Measurements from ENCODE around the gene PTPRJ. TPM values are rescaled to one million over a fixed set of nuclear protein-coding genes. Genes with fewer than 3 reads are reported as not detected.

PTPRJ gene
- total RNA-seq, 1 experiment from 2014 or later, result 12.1 TPM

GRCh38 chr11:47955061-47955755, 25.2 kb upstream of the PTPRJ start:
- BruUV-seq (replicated peaks), result no TSS peak
- ChIA-PET CTCF (no interaction called here), POLR2A (ENCODE audit: low non-redundant PET) (no interaction called here)
- H3K27ac ChIP-seq (ENCODE audit: low read depth, low read length, poor library complexity, severe bottlenecking), result no peak overlapping the region
- intact Hi-C loops (cut with micrococcal nuclease; ENCODE audit: unreplicated experiment), result no loop called here
- H3K4me1 ChIP-seq (ENCODE audit: insufficient read depth, low read length, poor library complexity, severe bottlenecking), result peaks cover 7% of the 10 kb centered on the region
- TF ChIP-seq CTCF (conservative IDR thresholded peaks at IDR 0.05; ENCODE audit: low read depth, low read length) (no peak), EZH2 (IDR thresholded peaks at IDR 0.05; ENCODE audit: borderline replicate concordance, low read depth, low read length, poor library complexity, severe bottlenecking) (no peak)
- H3K27me3 ChIP-seq (replicated peaks; ENCODE audit: insufficient read depth, low read depth, low read length, poor library complexity), result no peaks in the 10 kb centered on the region
- no peaks in the 10 kb centered on the region for H3K36me3 ChIP-seq (ENCODE audit: insufficient read depth, low read length, poor library complexity, severe bottlenecking)
- H3K4me3 ChIP-seq (ENCODE audit: low read depth, low read length, poor library complexity, severe bottlenecking), result no peak overlapping the region
- no peak for DNase-seq (ENCODE audit: low spot score)
- H3K9me3 ChIP-seq (ENCODE audit: low read depth, low read length, poor library complexity, severe bottlenecking), result no peaks in the 10 kb centered on the region

- no peak for TF ChIP-seq CTCF (conservative IDR thresholded peaks at IDR 0.05; ENCODE audit: low read depth, low read length)
- TF ChIP-seq EZH2 (IDR thresholded peaks at IDR 0.05; ENCODE audit: borderline replicate concordance, low read depth, low read length, poor library complexity, severe bottlenecking), result no peak
- DNase-seq (ENCODE audit: low spot score), result no peak
- CTCF ChIA-PET, result no interaction called here
- no peak overlapping the region for H3K27ac ChIP-seq (ENCODE audit: low read depth, low read length, poor library complexity, severe bottlenecking)
- no peaks in the 10 kb centered on the region for H3K9me3 ChIP-seq (ENCODE audit: low read depth, low read length, poor library complexity, severe bottlenecking)
- H3K4me1 ChIP-seq (ENCODE audit: insufficient read depth, low read length, poor library complexity, severe bottlenecking), result no peaks in the 10 kb centered on the region
- no peaks in the 10 kb centered on the region for H3K36me3 ChIP-seq (ENCODE audit: insufficient read depth, low read length, poor library complexity, severe bottlenecking)
- BruUV-seq (replicated peaks), result no TSS peak
- no peak overlapping the region for H3K4me3 ChIP-seq (ENCODE audit: low read depth, low read length, poor library complexity, severe bottlenecking)
- POLR2A ChIA-PET (ENCODE audit: low non-redundant PET), result no interaction called here
- intact Hi-C loops (cut with micrococcal nuclease; ENCODE audit: unreplicated experiment), result no loop called here
- H3K27me3 ChIP-seq (replicated peaks; ENCODE audit: insufficient read depth, low read depth, low read length, poor library complexity), result no peaks in the 10 kb centered on the region
Observed at GRCh38 chr11:47960015-47960414, 20.3 kb upstream of the PTPRJ start.

- Histone ChIP-seq H3K36me3 (ENCODE audit: insufficient read depth, low read length, poor library complexity, severe bottlenecking) (no peaks in the 10 kb centered on the region), H3K27ac (ENCODE audit: low read depth, low read length, poor library complexity, severe bottlenecking) (no peak overlapping the region), H3K9me3 (ENCODE audit: low read depth, low read length, poor library complexity, severe bottlenecking) (no peaks in the 10 kb centered on the region), H3K4me3 (ENCODE audit: low read depth, low read length, poor library complexity, severe bottlenecking) (no peak overlapping the region), H3K27me3 (replicated peaks; ENCODE audit: insufficient read depth, low read depth, low read length, poor library complexity) (no peaks in the 10 kb centered on the region), H3K4me1 (ENCODE audit: insufficient read depth, low read length, poor library complexity, severe bottlenecking) (no peaks in the 10 kb centered on the region)
- intact Hi-C loops (cut with micrococcal nuclease; ENCODE audit: unreplicated experiment), result no loop called here
- POLR2A ChIA-PET (ENCODE audit: low non-redundant PET), result no interaction called here
- CTCF ChIA-PET, result no interaction called here
- TF ChIP-seq CTCF (conservative IDR thresholded peaks at IDR 0.05; ENCODE audit: low read depth, low read length) (no peak), EZH2 (IDR thresholded peaks at IDR 0.05; ENCODE audit: borderline replicate concordance, low read depth, low read length, poor library complexity, severe bottlenecking) (no peak)
- no TSS peak for BruUV-seq (replicated peaks)
- DNase-seq (ENCODE audit: low spot score), result no peak
Observed at GRCh38 chr11:47961383-47961782, 19.0 kb upstream of the PTPRJ start.

Data from A673 (cell line).